RCC 7860 (cell line): ENCODE measurements around the gene PLEKHM1.
"Not testable (repeated sequence)": the region's sequence is repeated elsewhere in the genome, so short reads cannot be mapped to it uniquely, and the experiment has no call there.

Experiments used
- DNase-seq: peaks from one replicate; pipeline ENCODE4 v3.0.0-alpha.2; 2015; ENCODE audit warnings: low spot score
- FAIRE-seq: peaks from 2 replicates; lab custom pipeline; 2012; peaks lifted over from hg19 to GRCh38; lab: Jason Lieb, UNC

The PLEKHM1 gene

DNA sequence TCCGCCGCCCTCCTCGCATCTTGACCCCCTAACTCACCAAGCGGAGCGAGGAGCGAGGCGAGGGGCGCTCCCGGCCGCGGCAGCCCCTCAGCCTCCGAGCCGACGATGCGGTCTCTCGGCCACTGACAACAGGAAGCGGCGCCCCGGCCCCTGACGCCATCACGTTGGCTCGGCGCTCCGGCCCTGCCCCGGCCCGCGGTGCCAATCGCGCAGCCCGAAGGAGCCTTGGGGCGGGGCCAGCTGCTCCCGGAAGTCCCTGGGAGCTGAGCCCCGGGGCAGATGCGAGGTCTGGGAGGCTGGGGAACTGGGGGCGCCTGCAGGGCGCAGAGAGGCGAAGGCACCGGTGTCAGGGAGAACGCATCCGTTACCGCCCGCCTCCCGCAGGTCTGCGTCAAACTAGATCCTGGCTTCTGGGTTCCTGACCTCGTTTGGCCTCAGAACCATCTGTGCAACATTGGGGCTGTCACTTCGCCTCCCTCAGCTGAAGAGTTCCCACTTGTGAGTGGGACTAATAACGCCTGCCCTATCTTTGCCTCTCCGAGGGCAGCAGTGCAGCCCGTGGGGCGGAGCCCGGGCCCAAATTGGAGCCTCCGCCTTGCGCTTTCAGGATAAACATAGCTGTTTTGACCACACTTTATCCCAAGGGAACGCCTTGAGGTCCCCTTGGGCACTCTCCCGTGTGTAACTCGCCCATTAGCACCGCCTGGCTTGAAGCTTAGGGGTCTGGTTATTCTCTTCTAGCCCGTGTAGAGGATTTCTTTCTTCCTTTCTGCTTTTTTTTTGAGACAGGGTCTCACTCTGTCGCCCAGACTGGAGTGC, at the start of gene PLEKHM1:
TSS of gene PLEKHM1 (minus strand) at position 107 of the 819 bp plus-strand sequence. CDS start 8,237 bp downstream, outside the sequence.
- DNase-seq: peak; percentile 44
- not testable (repeated sequence) for FAIRE-seq

- not testable (repeated sequence) for DNase-seq, FAIRE-seq
Measured at GRCh38 chr17:45538168-45538567, 47.6 kb upstream of the PLEKHM1 start.

DNA sequence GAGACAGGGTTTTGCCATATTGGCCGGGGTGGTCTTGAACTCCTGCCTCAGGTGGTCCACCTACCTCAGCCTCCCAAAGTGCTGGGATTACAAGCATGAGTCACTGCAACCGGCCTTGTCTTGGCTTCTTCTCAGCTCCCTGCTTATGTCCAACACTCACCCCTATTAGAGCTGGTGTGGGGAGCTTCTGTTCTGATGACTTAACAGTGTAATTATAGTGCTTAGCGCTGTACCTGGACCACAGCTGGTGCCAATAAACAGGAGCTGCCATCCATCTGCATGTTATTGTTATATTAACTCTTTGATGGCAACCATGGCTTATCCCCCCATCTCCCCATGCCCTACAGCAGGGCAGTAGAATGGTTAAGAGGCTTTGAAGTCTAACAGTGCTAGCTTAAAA, 15.6 kb upstream of the PLEKHM1 start:
- DNase-seq, FAIRE-seq: not testable (repeated sequence)

GRCh38 chr17:45505183-45505582, 14.7 kb upstream of the PLEKHM1 start:
- not testable (repeated sequence) for FAIRE-seq, DNase-seq

GRCh38 chr17:45501092-45501707, 10.7 kb upstream of the PLEKHM1 start:
- not testable (repeated sequence) for DNase-seq, FAIRE-seq

- FAIRE-seq, DNase-seq: not testable (repeated sequence)
Measured at GRCh38 chr17:45500478-45500877, 10.0 kb upstream of the PLEKHM1 start.

- not testable (repeated sequence) for FAIRE-seq, DNase-seq
Measured at GRCh38 chr17:45499208-45499607, 8.7 kb upstream of the PLEKHM1 start.

- FAIRE-seq: not testable (repeated sequence)
Measured at GRCh38 chr17:45498377-45498776, 7.9 kb upstream of the PLEKHM1 start.

DNA sequence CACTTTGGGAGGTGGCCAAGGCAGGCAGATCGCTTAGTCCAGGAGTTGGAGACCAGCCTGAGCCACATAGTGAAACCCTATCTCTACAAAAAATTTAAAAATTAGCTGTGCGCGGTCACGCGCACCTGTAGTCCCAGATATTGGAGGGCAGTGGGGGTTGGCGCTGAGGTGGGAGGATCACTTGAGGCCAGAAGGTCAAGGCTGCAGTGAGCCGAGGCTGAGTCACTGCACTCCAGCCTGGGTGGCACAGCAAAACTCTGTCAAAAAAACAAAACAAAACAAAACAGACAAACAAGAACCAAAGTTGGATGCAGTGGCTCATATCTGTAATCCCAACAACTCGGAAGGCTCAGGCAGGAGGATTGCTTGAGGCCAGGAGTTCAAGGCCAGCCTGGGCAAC, 6.9 kb upstream of the PLEKHM1 start:
- not testable (repeated sequence) for FAIRE-seq, DNase-seq

More at GRCh38 chr17:45498377-45498776, 7.9 kb upstream of the PLEKHM1 start:
- DNase-seq: not testable (repeated sequence)

DNA sequence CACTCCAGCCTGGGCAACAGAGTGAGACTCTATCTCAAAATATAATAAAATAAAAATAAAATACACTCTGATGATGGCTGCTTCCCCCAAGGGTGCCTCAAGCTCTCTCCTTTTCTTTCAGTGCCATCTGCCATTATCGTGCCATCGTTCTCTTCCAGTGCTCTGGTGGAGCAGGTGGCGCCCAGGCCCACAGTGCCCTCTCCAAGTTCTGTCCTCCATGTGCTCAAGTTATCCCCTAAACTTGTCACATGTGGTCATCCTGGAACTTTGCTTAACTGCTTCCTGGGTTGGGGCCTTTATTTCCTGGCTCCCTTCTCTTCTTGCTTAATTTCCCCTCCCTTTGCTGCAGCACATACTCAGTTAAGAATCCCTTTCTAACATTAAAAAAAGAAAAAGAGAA, 6.0 kb upstream of the PLEKHM1 start:
- not testable (repeated sequence) for FAIRE-seq

GRCh38 chr17:45494556-45494955, 4.0 kb upstream of the PLEKHM1 start:
- DNase-seq: not testable (repeated sequence)

More for the DNA sequence above, 6.0 kb upstream of the PLEKHM1 start:
- not testable (repeated sequence) for DNase-seq

GRCh38 chr17:45492156-45492555, 1.6 kb upstream of the PLEKHM1 start:
- DNase-seq, FAIRE-seq: not testable (repeated sequence)

More at GRCh38 chr17:45494556-45494955, 4.0 kb upstream of the PLEKHM1 start:
- not testable (repeated sequence) for FAIRE-seq

DNA sequence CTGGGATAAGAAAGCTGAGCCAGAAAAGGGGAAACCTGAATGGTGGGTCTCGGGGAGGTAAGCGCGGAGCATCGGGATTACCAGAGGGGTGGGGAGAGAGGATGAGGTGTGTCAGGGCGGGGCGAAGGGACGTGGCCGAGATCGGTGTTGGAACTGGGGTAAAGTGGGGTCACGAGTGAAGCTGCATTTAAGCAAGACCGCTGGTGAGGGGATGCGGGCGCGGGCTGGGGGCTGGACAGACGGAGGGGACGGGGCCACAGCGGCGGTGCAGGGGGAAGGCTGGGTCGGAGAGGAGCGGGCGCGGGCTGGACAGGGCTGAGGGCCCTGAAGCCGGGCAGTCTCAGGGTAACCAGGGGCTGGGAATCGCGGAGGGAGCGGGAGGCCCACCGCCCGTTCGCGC, 323 bp downstream of the PLEKHM1 start:
- not testable (repeated sequence) for FAIRE-seq, DNase-seq

- FAIRE-seq (peak; percentile 87), DNase-seq (peak; percentile 75)
Measured at GRCh38 chr17:45487704-45488103, 2.8 kb downstream of the PLEKHM1 start.

- not testable (repeated sequence) for DNase-seq, FAIRE-seq
Measured at GRCh38 chr17:45483591-45484216, 6.8 kb downstream of the PLEKHM1 start.

GRCh38 chr17:45483177-45483576, 7.3 kb downstream of the PLEKHM1 start:
- FAIRE-seq, DNase-seq: not testable (repeated sequence)

GRCh38 chr17:45482317-45482716, 8.2 kb downstream of the PLEKHM1 start:
- not testable (repeated sequence) for FAIRE-seq, DNase-seq

DNA sequence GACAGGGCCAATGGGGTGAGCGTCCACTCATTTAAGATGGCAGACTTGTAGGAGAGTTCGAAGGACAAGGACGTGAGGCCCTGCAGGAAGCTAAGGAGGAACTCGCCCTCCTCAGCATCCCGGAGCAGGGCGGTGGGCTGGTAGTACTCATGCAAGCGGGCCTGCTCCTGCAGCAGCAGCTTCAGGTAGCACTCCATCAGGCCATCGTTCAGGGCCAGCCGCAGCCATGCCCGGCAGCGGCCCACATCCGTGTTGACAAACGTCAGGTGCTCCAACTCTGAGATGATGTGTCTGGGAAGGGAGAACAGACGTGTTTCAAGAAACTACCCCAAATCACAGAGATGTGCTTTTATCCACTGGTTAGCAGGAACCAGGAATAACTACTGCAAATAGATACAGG, 15.1 kb downstream of the PLEKHM1 start:
- not testable (repeated sequence) for FAIRE-seq, DNase-seq

DNA sequence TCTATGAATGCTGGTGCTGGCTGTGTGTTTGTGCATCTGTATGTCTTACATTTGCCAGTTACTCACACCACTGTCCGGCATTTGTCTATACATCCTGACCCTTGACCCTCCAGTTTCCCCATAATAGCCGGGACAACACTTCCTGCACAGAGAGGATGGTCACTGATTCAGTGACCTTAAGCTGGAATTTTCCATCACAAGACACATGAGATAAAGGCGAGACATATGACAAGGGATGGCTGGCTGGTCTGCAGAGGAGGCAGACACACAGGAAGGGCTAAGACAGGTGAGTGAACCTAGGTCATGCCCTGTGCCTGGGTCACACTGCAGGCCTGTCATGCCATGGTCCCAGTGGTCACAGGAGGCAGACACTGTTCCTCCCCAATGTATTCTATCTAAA, 18.3 kb downstream of the PLEKHM1 start:
- not testable (repeated sequence) for DNase-seq, FAIRE-seq

DNA sequence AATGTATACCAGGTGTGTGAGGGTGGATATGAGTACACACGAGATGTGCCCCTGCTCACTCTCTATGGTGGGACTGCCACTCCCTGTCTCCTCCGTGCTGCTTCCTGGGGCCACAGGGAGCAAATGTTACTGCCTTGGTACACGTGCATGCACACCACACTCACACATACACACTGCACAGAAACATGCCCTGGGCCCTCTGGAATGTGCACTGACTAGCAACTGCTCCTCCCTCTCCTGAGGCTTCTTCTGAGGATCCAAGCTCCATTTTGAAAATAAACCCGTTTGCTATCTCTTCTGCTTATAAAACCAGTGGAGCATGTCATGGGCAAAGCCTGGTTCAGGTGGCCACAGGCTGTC, 21.3 kb downstream of the PLEKHM1 start:
- FAIRE-seq, DNase-seq: not testable (repeated sequence)
